Hematopoietic multipotent progenitor cell treated with erythropoietin and hydrocortisone succinate and interleukin-3 and kit ligand, for 8 days (in vitro differentiated cells): Measurements from ENCODE around the gene RBMY1D.
"Not testable (repeated sequence)": the region's sequence is repeated elsewhere in the genome, so short reads cannot be mapped to it uniquely, and the experiment has no call there.

Experiments
- DNase-seq: peaks from one replicate; pipeline ENCODE4 v3.0.0-alpha.2; 2015

Gene RBMY1D

GRCh38 chrY:21894426-21894825 lies at the start of gene RBMY1D:
Gene RBMY1D, minus strand, starts transcription at chrY:21894526. Its CDS starts 2,013 bp downstream, at chrY:21892513.
- DNase-seq: not testable (repeated sequence)

- not testable (repeated sequence) for DNase-seq
Observed at GRCh38 chrY:21917932-21918331, 23.6 kb upstream of the RBMY1D start, which contains the start of gene RBMY1E. Gene RBMY1E, minus strand, starts transcription at chrY:21918032. Its CDS starts 1,978 bp downstream, at chrY:21916054.

GRCh38 chrY:21869407-21870076 lies 24.8 kb downstream of the RBMY1D start:
- DNase-seq: not testable (repeated sequence)

- DNase-seq: no peak
Observed at GRCh38 chrY:21845481-21845880, 48.8 kb downstream of the RBMY1D start.

GRCh38 chrY:21842090-21842489 lies 52.2 kb downstream of the RBMY1D start:
- no peak for DNase-seq

GRCh38 chrY:21839489-21839888 lies 54.8 kb downstream of the RBMY1D start:
- no peak for DNase-seq

GRCh38 chrY:21836343-21836742 lies 58.0 kb downstream of the RBMY1D start:
- no peak for DNase-seq

- no peak for DNase-seq
Observed at GRCh38 chrY:21835052-21835451, 59.3 kb downstream of the RBMY1D start.
